Cardiac fibroblast (primary cell): ENCODE results near the gene RBPJL.

Source experiments
- DNase-seq, 2 donors: peaks; one replicate each; pipeline versions ENCODE4 v3.0.0 to v3.0.0-alpha.2; 2010; ENCODE audit warnings: low read depth in 2 of 2
- H3K4me3 ChIP-seq, 2 donors: replicated peaks in 1 of 2; 1 replicate in 1 of 2; 2 replicates in 1 of 2; pipeline ENCODE4 v1.5.1; 2011; ENCODE audit warnings: low read depth in 2 of 2, low read length in 2 of 2, mild to moderate bottlenecking in 2 of 2, moderate library complexity in 1 of 2
- TF ChIP-seq, protein P1 (sequence below): IDR thresholded peaks from one replicate; pipeline ENCODE4 v1.5.1; 2011; ENCODE audit warnings: low read depth, mild to moderate bottlenecking, low read length, inconsistent platforms

RBPJL gene

DNA sequence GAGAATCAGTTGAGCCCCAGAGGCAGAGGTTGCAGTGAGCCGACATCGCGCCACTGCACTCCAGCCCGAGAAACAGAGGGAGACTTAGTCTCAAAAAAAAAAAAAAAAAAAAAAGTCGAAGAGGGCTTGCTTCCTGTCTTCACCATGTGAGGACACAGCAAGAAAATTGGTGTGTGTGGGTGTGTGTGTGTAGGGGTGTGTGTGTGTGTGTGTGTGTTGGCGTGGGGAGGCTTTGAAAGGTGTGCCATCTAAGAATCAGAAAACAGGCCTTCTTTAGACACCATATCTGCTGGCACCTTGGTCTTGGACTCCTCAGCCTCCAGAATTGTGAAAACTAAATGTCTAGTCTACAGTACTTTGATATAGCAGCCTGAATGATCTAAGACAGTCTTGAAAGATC, 6.9 kb upstream of the RBPJL start:
- DNase-seq: no peak
- H3K4me3 ChIP-seq: no peak overlapping the region
- TF ChIP-seq, protein P1, sequence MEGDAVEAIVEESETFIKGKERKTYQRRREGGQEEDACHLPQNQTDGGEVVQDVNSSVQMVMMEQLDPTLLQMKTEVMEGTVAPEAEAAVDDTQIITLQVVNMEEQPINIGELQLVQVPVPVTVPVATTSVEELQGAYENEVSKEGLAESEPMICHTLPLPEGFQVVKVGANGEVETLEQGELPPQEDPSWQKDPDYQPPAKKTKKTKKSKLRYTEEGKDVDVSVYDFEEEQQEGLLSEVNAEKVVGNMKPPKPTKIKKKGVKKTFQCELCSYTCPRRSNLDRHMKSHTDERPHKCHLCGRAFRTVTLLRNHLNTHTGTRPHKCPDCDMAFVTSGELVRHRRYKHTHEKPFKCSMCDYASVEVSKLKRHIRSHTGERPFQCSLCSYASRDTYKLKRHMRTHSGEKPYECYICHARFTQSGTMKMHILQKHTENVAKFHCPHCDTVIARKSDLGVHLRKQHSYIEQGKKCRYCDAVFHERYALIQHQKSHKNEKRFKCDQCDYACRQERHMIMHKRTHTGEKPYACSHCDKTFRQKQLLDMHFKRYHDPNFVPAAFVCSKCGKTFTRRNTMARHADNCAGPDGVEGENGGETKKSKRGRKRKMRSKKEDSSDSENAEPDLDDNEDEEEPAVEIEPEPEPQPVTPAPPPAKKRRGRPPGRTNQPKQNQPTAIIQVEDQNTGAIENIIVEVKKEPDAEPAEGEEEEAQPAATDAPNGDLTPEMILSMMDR: no peak

DNA sequence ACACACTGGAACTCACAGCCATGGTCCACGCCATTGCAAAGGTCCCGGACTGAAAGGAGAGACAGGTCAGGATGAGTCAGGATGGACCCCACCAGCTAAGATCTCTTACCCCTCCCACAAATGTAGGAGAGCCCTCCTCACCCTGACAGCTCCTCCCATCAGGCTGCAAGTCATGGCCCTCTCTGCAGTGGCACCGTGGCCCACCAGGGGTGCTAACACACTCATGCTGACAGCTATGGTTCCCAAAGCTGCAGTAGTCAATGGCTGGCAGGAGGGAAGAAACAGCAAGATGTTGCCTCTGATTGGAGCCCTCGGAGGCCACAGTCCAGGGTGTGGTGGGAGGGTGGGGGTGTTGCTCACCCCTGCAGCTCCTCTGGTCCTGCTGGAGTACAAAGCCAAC, 5.7 kb upstream of the RBPJL start:
- peak; percentile 24 to 36 for DNase-seq
- TF ChIP-seq, protein P1: peak; percentile 60

DNA sequence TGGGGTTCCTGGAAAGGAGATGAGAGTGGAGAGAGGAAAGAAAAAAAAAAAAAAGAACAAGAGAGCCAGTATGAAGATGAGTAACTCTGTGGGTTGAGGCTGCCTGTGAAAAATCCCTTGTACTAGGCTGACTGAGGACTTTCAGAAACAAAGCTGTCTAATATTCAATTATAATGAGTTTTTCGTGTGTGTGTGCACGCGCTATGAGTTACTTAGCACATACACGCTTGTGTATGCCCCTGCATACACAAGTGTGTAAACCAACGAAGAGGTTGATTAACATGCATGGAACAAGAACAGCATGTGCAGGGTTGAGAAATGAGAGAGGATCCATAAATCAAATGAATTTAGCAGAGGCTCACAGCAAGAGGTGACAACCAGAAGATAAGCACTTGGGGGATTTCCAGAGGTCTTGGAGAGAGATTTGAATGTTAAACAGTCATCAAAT, 4.8 kb upstream of the RBPJL start:
- TF ChIP-seq, protein P1: no peak
- no peak for DNase-seq
- H3K4me3 ChIP-seq: no peak overlapping the region

More for the DNA sequence above, 5.7 kb upstream of the RBPJL start:
- no peak overlapping the region for H3K4me3 ChIP-seq

DNA sequence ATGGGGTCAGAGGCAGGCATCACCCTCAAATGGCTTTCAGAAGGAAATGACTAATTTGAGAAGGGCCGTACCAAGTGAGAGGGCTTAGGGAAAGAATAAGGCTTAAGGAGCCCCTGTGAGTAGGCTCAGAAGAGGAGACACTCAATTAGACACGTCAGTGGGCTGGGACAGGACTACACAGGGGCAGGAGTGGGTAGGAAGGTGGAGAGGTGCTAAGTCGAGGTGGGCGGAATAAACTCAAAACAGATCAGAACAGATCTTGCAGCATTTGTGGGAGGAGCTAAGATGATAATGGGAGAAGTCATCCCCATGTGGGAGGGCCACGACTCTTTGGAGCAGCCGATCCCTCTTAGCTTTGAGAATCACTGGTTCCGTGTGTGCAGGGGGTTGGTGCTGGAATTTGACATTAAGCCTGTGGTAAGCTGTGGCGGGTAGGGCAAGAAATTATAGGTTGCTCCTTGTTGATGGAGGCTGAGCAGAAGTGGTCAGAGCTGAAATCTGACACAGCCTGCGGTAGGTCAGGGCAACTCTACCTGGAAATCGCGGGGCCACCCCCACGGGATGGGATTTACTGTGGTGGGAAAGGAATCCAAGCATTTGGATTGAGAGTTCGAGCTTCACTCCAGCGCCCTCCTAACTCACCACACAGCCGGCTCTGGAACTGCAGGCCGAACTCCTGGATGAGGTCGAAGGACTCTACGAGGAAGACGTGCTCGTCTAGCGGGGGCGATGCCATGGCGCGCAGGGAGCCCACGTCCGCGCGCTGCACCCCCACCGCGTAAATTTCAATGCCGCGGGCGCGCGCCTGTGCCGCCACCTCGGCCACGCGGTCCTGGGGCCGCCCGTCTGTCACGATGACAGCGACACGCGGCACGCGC, 2.8 kb upstream of the RBPJL start:
- no peak overlapping the region for H3K4me3 ChIP-seq
- TF ChIP-seq, protein P1: no peak
- no peak for DNase-seq

DNA sequence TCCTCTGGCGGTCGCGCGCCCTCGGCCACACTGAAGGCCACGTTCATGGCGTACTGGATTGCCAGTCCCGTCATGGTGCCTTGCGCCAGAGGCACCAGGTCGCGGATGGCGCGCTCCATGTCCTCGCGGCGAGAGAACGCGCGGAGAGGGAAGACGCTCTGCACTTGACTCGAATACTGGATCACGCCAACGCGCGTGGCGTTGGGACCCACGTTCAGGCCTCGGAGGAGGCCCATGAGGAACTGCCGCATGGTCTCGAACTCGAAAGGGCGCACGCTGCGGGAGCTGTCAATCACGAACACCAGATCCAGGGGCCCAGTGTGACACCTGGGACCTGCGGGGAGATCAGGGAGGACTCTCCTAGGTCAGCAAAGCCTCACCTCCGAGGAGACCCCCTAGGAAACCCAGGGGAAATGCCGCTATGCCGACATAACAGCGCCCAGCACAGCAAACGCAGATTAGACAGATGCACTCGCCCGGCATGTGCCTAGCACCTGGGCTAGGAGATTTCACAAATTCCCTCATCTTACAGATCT, 2.1 kb upstream of the RBPJL start:
- no peak overlapping the region for H3K4me3 ChIP-seq
- DNase-seq: no peak
- TF ChIP-seq, protein P1: no peak

DNA sequence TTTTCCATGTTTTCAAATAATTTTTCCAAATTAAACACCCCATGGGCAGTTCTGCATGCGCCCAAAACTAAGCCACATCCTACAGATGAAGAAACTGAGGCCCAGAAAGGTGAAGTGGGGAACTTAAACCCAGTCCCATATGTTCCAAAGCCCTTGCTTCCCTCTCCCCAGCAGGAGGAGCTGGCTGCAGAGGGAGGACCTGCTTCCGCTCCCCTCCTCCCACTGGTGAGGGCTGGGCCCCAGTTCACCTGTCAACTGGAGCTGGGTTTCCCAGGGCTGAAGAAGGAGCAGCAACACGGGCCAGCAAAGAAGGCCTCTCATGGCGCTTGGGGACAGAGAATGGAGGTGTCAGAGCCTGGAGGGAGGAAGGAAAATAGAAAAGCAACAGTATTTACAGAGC, 1.4 kb upstream of the RBPJL start:
- no peak for DNase-seq
- TF ChIP-seq, protein P1: no peak
- H3K4me3 ChIP-seq: no peak overlapping the region
